Activated T-helper 2 cell treated with anti-CD3 and anti-CD28 coated beads, Interferon-gamma antibody, Interleukin-2, Interleukin-4, amounts not matched to agents 10 μg/mL and 5 μg/mL and 100 μg/mL, durations not matched to agents 14 hours and 24 hours and 36 hours (primary cell): ENCODE results near the gene FMOD. TPM values are rescaled to one million over a fixed set of nuclear protein-coding genes. Genes with fewer than 3 reads are reported as not detected.
A peak's percentile ranks its signal among the peaks of the same experiment; 100 is the strongest.
"Not testable (repeated sequence)": the region's sequence is repeated elsewhere in the genome, so short reads cannot be mapped to it uniquely, and the experiment has no call there.

Experiments
- DNase-seq: peaks from one replicate; pipeline ENCODE4 v3.0.0; 2021; ENCODE audit warnings: low spot score
- H3K27ac Mint-ChIP-seq: one replicate; pipeline ENCODE4 v1.8.0; 2021; ENCODE audit warnings: mixed read lengths
- H3K27me3 Mint-ChIP-seq: one replicate; pipeline ENCODE4 v1.8.0; 2021; ENCODE audit warnings: low read depth, mixed read lengths
- H3K36me3 Mint-ChIP-seq: one replicate; pipeline ENCODE4 v1.8.0; 2021; ENCODE audit warnings: low read depth, mixed read lengths
- H3K4me1 Mint-ChIP-seq: one replicate; pipeline ENCODE4 v1.8.0; 2021; ENCODE audit warnings: low read depth, mixed read lengths
- H3K4me3 Mint-ChIP-seq: one replicate; pipeline ENCODE4 v1.8.0; 2021; ENCODE audit warnings: low read depth, mild to moderate bottlenecking, moderate library complexity, mixed read lengths
- H3K9me3 Mint-ChIP-seq: one replicate; pipeline ENCODE4 v1.8.0; 2021; ENCODE audit warnings: mixed read lengths
- intact Hi-C: fragments of 100-400 bp; cut with micrococcal nuclease; formaldehyde crosslinking; loops from one replicate; pipeline ENCODE4 v1.15.1; 2023
- total RNA-seq: library from RNA; stranded (reverse); gene quantifications from 2 replicates; pipeline ENCODE4 v1.2.3, GENCODE V29; 2022

The FMOD gene
- total RNA-seq, 1 donor from 2014 or later: 4.0 TPM

DNA sequence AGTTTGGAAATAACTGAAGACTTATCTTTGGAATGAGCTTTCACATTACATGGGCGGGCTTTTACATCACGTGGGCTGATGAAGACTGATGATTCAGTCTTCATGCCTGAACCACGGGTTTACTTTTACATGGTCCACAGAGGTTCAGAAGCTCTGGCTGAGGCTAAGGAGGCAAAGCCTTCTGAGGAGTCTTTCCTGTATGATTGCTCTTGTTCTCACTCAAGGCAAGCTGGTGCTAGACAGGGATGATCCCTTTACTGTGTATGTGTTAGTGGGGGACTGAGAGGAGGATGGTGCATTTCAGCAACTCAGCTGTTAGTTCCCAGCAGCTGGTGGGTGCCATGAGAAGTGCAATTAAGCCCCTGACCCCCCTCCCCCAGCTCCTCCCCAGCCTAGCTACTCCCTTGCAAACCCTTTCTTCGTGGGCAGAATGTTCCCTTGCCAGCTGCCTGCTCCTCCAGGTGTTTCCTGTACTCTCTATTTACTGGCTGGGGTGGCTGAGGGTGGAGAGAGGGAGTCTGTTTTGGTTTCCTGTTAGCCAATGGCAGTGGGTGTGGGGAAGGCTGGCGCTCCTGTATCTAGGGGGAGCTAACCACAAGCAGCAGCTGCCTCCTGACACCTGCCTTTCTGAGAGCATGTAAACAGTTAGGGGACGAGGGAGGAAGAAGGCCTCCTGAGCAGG lies 30.2 kb downstream of the FMOD start:
- peaks cover 67% of the 10 kb centered on the region for H3K4me1 Mint-ChIP-seq
- H3K27ac Mint-ChIP-seq: peak overlapping the region; percentile 51
- DNase-seq: peak; percentile 67
- H3K9me3 Mint-ChIP-seq: no peaks in the 10 kb centered on the region
- peak overlapping the region; percentile 1 for H3K4me3 Mint-ChIP-seq
- intact Hi-C loops: loop anchor here (1.0 to 10.0 kb wide), 3 partner anchors 14 to 474 kb away; partner anchors contain the start of genes LAX1, ZBED6 and ZC3H11A
- H3K27me3 Mint-ChIP-seq: peaks cover 5% of the 10 kb centered on the region
- H3K36me3 Mint-ChIP-seq: peaks cover 4% of the 10 kb centered on the region

DNA sequence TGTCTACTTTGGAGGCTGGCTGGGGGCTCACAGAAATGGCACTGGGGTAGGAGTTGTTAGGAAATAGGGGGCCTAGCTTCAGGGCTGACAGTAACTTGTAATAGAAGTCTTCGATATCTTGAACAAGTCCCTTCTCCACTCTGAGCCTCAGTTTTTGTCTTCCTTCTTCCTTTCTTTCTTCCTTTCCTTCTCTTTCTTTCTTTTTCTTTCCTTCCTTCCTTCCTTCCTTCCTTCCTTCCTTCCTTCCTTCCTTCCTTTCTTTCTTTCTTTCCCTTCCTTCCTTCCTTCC lies 32.7 kb downstream of the FMOD start:
- no peaks in the 10 kb centered on the region for H3K9me3 Mint-ChIP-seq
- intact Hi-C loops: no loop called here
- H3K4me1 Mint-ChIP-seq: peaks cover 48% of the 10 kb centered on the region
- H3K27me3 Mint-ChIP-seq: peaks cover 5% of the 10 kb centered on the region
- no peak overlapping the region for H3K27ac Mint-ChIP-seq
- peaks cover 22% of the 10 kb centered on the region for H3K36me3 Mint-ChIP-seq
- DNase-seq: no peak
- no peak overlapping the region for H3K4me3 Mint-ChIP-seq

DNA sequence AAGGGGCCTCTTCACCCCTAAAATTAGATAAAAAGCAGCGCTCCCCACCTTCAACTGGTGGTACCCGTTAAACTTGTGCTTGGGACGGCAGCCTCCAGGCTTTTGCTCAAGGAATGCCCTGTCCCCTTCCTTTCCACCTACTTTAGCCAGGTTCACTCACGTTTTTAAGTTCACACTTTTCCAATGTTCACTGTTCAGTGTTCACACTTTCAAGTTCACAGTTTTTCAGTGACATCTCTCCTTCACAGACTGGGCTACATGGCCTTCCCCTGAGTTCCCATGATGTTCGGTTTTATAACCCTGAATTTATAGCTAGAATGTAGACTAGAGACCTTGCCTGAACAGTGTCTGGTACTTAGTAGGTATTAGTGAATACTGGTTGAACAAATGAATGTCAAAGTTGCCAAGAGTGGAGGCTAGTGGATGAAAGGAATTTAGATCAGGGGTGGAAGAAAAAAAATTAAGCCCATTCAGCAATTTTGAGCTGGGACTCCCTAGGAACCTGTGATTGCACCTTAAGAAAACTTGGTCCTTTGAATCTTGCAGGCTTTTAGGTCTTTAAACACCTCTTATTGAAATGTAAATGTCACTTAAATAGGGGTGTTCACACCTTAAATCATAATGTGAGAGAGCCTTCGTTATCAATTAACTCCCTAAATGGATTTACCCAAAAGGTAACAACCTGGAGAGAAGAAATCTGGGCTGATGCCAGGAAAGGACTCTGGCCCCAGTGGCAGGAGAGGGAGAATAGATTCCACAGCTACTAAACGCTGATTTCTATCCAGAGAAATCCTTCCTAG lies 33.3 kb downstream of the FMOD start:
- Mint-ChIP-seq H3K9me3 (no peaks in the 10 kb centered on the region), H3K4me3 (no peak overlapping the region), H3K27ac (no peak overlapping the region), H3K4me1 (peaks cover 43% of the 10 kb centered on the region), H3K27me3 (peaks cover 5% of the 10 kb centered on the region), H3K36me3 (peaks cover 24% of the 10 kb centered on the region)
- DNase-seq: no peak
- intact Hi-C loops: no loop called here

DNA sequence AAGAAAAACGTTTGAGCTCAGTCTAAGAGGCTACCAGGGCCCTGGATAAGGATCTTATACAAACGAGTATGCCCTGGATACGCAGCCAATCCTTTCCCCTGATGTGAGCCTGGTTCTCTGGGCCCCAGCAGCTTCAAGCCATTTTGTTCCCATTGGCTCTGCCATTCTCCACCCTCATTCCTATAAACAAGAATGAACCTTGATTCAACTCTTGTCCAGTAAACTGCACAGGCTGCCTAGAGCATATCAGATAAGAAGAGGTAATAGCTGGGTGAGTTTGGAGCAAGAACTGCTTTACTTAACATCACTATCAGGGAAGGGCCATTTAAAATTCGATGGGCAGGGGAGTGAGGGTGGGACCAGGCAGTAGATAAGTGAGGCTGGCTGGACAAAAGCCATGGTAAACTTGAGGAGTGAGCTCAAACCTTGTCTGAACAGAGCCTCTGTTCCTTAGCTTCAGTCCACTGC lies 34.3 kb downstream of the FMOD start:
- Mint-ChIP-seq H3K27ac (no peak overlapping the region), H3K27me3 (peaks cover 5% of the 10 kb centered on the region), H3K4me1 (peaks cover 33% of the 10 kb centered on the region), H3K9me3 (no peaks in the 10 kb centered on the region), H3K4me3 (no peak overlapping the region), H3K36me3 (peaks cover 29% of the 10 kb centered on the region)
- intact Hi-C loops: no loop called here
- no peak for DNase-seq

DNA sequence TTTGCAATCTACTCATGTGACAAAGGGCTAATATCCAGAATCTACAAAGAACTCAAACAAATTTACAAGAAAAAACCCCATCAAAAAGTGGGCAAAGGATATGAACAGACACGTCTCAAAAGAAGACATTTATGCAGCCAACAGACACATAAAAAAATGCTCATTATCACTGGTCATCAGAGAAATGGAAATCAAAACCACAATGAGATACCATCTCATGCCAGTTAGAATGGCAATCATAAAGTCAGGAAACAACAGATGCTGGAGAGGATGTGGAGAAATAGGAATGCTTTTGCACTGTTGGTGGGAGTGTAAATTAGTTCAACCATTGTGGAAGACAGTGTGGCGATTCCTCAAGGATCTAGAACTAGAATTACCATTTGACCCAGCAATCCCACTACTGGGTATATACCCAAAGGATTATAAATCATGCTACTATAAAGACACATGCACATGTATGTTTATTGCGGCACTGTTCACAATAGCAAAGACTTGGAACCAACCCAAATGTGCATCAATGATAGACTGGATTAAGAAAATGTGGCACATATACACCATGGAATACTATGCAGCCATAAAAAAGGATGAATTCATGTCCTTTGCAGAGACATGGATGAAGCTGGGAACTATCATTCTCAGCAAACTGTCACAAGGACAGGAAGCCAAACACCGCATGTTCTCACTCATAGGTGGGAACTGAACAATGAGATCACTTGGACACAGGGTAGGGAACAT lies 36.7 kb downstream of the FMOD start:
- H3K4me1 Mint-ChIP-seq: peaks cover 24% of the 10 kb centered on the region
- not testable (repeated sequence) for H3K27ac Mint-ChIP-seq

DNA sequence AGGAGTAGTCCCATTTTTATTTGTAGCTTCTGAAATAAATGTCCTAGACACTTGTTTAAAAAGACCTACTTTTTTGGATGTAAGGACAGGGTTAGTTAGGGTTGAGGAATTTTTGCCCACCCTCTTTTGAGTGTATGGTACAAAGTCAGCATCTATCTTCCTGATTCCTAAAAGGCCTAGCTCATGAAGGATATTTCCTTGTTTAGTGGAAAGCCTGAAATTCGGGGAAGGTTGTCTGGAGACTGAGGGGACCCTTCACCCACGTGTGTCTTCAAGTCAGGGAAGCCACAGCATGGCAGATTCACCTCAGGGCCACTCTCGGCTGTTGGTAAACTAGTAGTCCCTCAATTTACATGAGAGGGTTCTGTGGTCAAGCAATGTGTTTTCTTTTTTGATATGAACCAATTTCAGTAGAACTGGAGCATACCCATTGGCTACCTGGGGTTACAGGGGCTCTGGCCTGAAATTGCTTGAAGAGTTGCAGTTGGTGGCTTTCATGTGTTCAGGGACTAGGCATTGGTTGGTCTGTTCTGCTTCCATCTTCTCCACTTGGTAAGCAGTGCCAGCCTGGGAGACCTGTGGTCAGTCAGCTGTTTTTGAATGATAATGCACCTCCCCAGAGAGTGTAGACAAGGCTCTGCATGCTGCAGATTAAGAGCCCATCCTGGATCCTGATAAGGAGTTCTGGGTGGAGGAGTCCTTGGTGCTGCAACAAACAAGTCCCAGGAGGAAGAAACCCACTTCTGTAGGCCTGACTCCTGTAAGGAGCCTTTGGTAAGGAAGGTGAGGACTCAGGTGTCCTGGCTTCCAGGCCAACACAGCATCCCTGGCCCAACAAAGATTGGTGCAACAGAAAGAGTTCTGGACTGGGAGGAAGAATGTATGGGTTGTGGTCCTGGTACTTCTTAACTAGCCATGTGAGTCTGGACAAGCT lies 39.3 kb downstream of the FMOD start:
- H3K36me3 Mint-ChIP-seq: peaks cover 79% of the 10 kb centered on the region
- H3K27ac Mint-ChIP-seq: peak overlapping the region; percentile 31
- intact Hi-C loops: no loop called here
- no peak overlapping the region for H3K4me3 Mint-ChIP-seq
- H3K27me3 Mint-ChIP-seq: no peaks in the 10 kb centered on the region
- no peaks in the 10 kb centered on the region for H3K9me3 Mint-ChIP-seq
- no peak for DNase-seq
- peaks cover 34% of the 10 kb centered on the region for H3K4me1 Mint-ChIP-seq

More for the DNA sequence above, 36.7 kb downstream of the FMOD start:
- H3K27me3 Mint-ChIP-seq, H3K9me3 Mint-ChIP-seq, DNase-seq, H3K4me3 Mint-ChIP-seq, intact Hi-C loops: not testable (repeated sequence)
- H3K36me3 Mint-ChIP-seq: peaks cover 53% of the 10 kb centered on the region

DNA sequence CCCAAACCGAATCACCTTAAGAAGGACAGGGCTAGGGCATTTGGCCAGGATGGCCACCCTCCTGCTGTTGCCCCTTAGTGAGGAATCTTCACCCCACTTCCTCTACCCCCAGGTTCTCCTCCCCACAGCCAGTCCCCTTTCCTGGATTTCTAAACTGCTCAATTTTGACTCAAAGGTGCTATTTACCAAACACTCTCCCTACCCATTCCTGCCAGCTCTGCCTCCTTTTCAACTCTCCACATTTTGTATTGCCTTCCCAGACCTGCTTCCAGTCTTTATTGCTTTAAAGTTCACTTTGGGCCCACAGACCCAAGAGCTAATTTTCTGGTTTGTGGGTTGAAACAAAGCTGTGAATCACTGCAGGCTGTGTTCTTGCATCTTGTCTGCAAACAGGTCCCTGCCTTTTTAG lies 42.0 kb downstream of the FMOD start:
- Mint-ChIP-seq H3K9me3 (no peaks in the 10 kb centered on the region), H3K27me3 (no peaks in the 10 kb centered on the region), H3K36me3 (peaks cover 73% of the 10 kb centered on the region), H3K4me1 (peaks cover 43% of the 10 kb centered on the region), H3K27ac (peak overlapping the region; percentile 47), H3K4me3 (peak overlapping the region; percentile 99)
- intact Hi-C loops: no loop called here
- DNase-seq: no peak

DNA sequence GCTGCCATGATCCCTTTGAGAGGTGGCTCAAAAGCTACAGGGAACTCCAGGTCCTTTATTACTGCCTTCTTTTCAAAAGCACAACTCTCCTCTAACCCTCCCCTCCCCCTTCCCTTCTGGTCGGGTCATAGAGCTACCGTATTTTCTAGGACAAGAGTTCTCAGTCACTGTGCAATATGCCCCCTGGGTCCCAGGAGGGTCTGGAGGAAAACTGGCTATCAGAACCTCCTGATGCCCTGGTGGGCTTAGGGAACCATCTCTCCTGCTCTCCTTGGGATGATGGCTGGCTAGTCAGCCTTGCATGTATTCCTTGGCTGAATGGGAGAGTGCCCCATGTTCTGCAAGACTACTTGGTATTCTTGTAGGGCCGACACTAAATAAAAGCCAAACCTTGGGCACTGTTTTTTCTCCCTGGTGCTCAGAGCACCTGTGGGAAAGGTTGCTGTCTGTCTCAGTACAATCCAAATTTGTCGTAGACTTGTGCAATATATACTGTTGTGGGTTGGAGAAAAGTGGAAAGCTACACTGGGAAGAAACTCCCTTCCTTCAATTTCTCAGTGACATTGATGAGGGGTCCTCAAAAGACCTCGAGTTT lies 42.5 kb downstream of the FMOD start:
- Mint-ChIP-seq H3K9me3 (no peaks in the 10 kb centered on the region), H3K4me3 (peak overlapping the region; percentile 99), H3K36me3 (peaks cover 68% of the 10 kb centered on the region), H3K27ac (peak overlapping the region; percentile 41), H3K4me1 (peaks cover 44% of the 10 kb centered on the region), H3K27me3 (no peaks in the 10 kb centered on the region)
- intact Hi-C loops: no loop called here
- DNase-seq: no peak

DNA sequence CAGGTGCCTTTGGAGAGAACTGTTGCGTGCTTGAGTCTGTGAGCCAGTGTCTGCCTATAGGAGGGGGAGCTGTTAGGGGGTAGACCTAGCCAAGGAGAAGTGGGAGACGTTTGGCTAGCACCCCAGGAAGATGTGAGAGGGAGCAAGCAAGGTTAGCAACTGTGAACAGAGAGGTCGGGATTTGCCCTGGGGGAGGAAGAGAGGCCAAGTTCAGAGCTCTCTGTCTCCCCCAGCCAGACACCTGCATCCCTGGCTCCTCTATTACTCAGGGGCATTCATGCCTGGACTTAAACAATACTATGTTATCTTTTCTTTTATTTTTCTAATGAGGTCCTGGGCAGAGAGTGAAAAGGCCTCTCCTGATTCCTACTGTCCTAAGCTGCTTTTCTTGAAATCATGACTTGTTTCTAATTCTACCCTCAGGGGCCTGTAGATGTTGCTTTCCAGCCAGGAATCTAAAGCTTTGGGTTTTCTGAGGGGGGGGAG lies 43.2 kb downstream of the FMOD start:
- no peak for DNase-seq
- Mint-ChIP-seq H3K4me3 (peak overlapping the region; percentile 99), H3K4me1 (peaks cover 51% of the 10 kb centered on the region), H3K27ac (peak overlapping the region; percentile 87), H3K36me3 (peaks cover 64% of the 10 kb centered on the region), H3K27me3 (no peaks in the 10 kb centered on the region), H3K9me3 (no peaks in the 10 kb centered on the region)
- intact Hi-C loops: no loop called here

DNA sequence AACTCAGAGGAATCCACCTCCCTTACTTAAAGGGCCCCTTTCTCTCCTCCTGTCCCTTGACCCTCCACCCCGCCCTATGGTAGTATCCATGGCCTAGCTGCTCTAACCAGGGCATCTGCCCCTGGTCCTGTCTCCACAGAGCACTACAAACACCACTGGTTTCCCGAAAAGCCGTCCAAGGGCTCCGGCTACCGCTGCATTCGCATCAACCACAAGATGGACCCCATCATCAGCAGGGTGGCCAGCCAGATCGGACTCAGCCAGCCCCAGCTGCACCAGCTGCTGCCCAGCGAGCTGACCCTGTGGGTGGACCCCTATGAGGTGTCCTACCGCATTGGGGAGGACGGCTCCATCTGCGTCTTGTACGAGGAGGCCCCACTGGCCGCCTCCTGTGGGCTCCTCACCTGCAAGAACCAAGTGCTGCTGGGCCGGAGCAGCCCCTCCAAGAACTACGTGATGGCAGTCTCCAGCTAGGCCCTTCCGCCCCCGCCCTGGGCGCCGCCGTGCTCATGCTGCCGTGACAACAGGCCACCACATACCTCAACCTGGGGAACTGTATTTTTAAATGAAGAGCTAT lies 43.9 kb downstream of the FMOD start:
- Mint-ChIP-seq H3K36me3 (peaks cover 65% of the 10 kb centered on the region), H3K9me3 (no peaks in the 10 kb centered on the region), H3K27me3 (no peaks in the 10 kb centered on the region), H3K27ac (peak overlapping the region; percentile 87), H3K4me3 (peak overlapping the region; percentile 99), H3K4me1 (peaks cover 53% of the 10 kb centered on the region)
- peak; percentile 52 for DNase-seq
- intact Hi-C loops: loop anchor here (1.0 kb wide), 4 partner anchors 13 to 34 kb away; no protein-coding TSS in a partner anchor

DNA sequence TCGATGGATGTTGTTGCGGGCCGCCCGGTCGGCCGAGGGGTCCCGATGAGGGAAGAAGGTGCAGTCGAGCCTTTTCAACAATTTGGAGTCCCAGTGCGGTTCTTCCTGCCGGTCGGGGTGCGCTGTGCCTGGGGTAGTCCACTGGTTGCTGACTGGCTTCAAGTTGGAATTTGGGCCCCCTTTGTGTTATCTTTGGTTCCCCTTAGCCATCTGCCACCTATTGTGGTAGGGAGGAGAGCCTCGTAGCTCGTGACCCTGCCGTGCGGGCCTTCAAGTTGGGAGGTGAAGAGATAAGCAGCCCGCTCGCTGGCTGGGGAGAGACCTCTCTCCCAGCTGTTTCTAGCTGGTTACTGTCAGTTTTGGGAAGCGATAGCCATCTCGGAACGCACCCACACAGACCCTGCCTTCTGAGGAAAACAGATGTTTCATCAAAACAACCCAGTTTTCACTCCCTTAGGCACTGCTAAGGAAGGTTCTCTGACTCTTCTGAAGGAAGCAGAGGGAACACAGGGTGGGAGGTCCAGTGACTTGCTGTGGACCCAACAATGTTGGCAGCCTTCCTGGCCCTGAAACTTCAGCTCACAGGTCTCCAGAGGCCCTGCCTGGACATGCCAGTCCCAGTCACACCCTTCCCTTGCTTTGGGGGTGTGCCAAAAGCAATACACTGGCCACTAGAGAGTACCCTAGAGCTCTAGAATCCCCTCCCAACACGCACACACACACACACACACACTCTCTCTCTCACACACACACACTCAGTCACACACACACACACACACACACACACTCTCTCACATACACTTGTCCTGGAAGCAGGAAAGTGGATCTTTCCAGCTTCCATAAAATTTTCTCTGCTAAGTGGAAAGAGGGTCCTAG lies 44.6 kb downstream of the FMOD start:
- H3K9me3 Mint-ChIP-seq: no peaks in the 10 kb centered on the region
- intact Hi-C loops: loop anchor here (1.0 kb wide), 4 partner anchors 14 to 33 kb away; no protein-coding TSS in a partner anchor
- peak; percentile 41 for DNase-seq
- peak overlapping the region; percentile 87 for H3K27ac Mint-ChIP-seq
- H3K4me1 Mint-ChIP-seq: peaks cover 54% of the 10 kb centered on the region
- H3K27me3 Mint-ChIP-seq: no peaks in the 10 kb centered on the region
- peak overlapping the region; percentile 99 for H3K4me3 Mint-ChIP-seq
- peaks cover 58% of the 10 kb centered on the region for H3K36me3 Mint-ChIP-seq
